Esophagus muscularis mucosa (tissue), 4 donors: ENCODE data around the gene PELI2. TPM values are rescaled to one million over a fixed set of nuclear protein-coding genes. Genes with fewer than 3 reads are reported as not detected.

Source experiments
- DNase-seq: peaks from one replicate; pipeline ENCODE4 v3.0.0-alpha.2; 2017; ENCODE audit errors: extremely low spot score
- H3K27ac ChIP-seq, 4 donors: fragments of 200-600 bp; sonication (generic); replicated peaks in 1 of 4; 1 replicate in 3 of 4; 2 replicates in 1 of 4; pipeline ENCODE4 v1.5.1; 2016 to 2019; ENCODE audit warnings: mild to moderate bottlenecking in 1 of 4
- H3K27me3 ChIP-seq, 4 donors: fragments of 200-600 bp; sonication (generic); one replicate each; pipeline versions ENCODE4 v1.5.1 to v1.6.0; 2016 to 2019
- H3K36me3 ChIP-seq, 4 donors: fragments of 200-600 bp; sonication (generic); one replicate each; pipeline ENCODE4 v1.5.1; 2016 to 2019
- H3K4me1 ChIP-seq, 4 donors: fragments of 200-600 bp; sonication (generic); one replicate each; pipeline ENCODE4 v1.5.1; 2016 to 2019
- H3K4me3 ChIP-seq, 4 donors: fragments of 200-600 bp; sonication (generic); 1 replicate in 2 of 4; 2 replicates in 2 of 4; pipeline ENCODE4 v1.5.1; 2016 to 2019; ENCODE audit warnings: mild to moderate bottlenecking in 4 of 4, moderate library complexity in 1 of 4
- H3K9me3 ChIP-seq, 4 donors: fragments of 200-600 bp; sonication (generic); 1 replicate in 3 of 4; 2 replicates in 1 of 4; pipeline ENCODE4 v1.5.1; 2016 to 2019
- CTCF ChIP-seq, 3 experiments: fragments of 200-600 bp in 2 of 3; fragments of 450-650 bp in 1 of 3; sonication (generic) in 2 of 3; IDR thresholded peaks; one replicate each; pipeline ENCODE4 v1.5.1; 2017 to 2019; ENCODE audit warnings: antibody characterized with exemption in 3 of 3, mild to moderate bottlenecking in 2 of 3, moderate library complexity in 1 of 3
- EP300 ChIP-seq: sonication (generic); formaldehyde crosslinking; IDR thresholded peaks from one replicate; pipeline ENCODE4 v1.6.1; 2017; ENCODE audit warnings: antibody characterized with exemption
- POLR2A ChIP-seq: fragments of 450-650 bp; IDR thresholded peaks from one replicate; pipeline ENCODE4 v1.6.1; 2017; ENCODE audit warnings: antibody characterized with exemption, moderate library complexity, mild to moderate bottlenecking, low read depth
- POLR2AphosphoS5 ChIP-seq, 2 donors: sonication (generic); formaldehyde crosslinking; IDR thresholded peaks; one replicate each; pipeline ENCODE4 v1.6.1; 2017; ENCODE audit warnings: antibody characterized with exemption in 2 of 2
- WGBS: methylation state at CpG from one replicate; pipeline ENCODE4 v1.1.5; 2018; 5-methylcytosine and 5-hydroxymethylcytosine counted together
- intact Hi-C: fragments of 100-400 bp; cut with DNase I; formaldehyde crosslinking; loops from one replicate; pipeline ENCODE4 v1.15.1; 2023
- total RNA-seq, 4 donors: library from RNA; depleted of rRNA; stranded (reverse); fragments of >200 nt; gene quantifications; one replicate each; pipeline versions ENCODE4 v1.1.0 to v1.2.1, GENCODE V29; 2016

PELI2 gene
- total RNA-seq, 4 donors from 2014 or later, result 10.6 to 16.3 (median 14.1) TPM

- Histone ChIP-seq H3K4me1 (peaks cover 5 to 58% (median 24%) of the 10 kb centered on the region in 4 donors), H3K27me3 (no peaks in the 10 kb centered on the region), H3K36me3 (no peaks in the 10 kb centered on the region), H3K4me3 (no peak overlapping the region), H3K27ac (no peak overlapping the region), H3K9me3 (no peaks in the 10 kb centered on the region)
- intact Hi-C loops, result no loop called here
- no peak for TF ChIP-seq CTCF (IDR thresholded peaks at IDR 0.05)
- TF ChIP-seq EP300, result no peak
- no peak for TF ChIP-seq POLR2AphosphoS5 (IDR thresholded peaks at IDR 0.05)
- TF ChIP-seq POLR2A, result no peak
- WGBS, result 82% methylated on average over 13 of the region's 14 CpGs
- no peak for DNase-seq
Measured at GRCh38 chr14:56131865-56132833, 13.9 kb downstream of the PELI2 start.

- no peak overlapping the region for H3K4me3 ChIP-seq
- peaks cover 5 to 58% (median 21%) of the 10 kb centered on the region in 4 donors for H3K4me1 ChIP-seq
- H3K36me3 ChIP-seq, result no peaks in the 10 kb centered on the region
- DNase-seq, result no peak
- TF ChIP-seq POLR2A (no peak), EP300 (no peak), CTCF (IDR thresholded peaks at IDR 0.05) (no peak), POLR2AphosphoS5 (IDR thresholded peaks at IDR 0.05) (no peak)
- H3K9me3 ChIP-seq, result no peaks in the 10 kb centered on the region
- no peaks in the 10 kb centered on the region for H3K27me3 ChIP-seq
- no peak overlapping the region for H3K27ac ChIP-seq
- intact Hi-C loops, result no loop called here
- WGBS, result 74% methylated on average over 4 of the region's 4 CpGs
Measured at GRCh38 chr14:56133547-56133946, 15.3 kb downstream of the PELI2 start.

- no peak overlapping the region for H3K4me3 ChIP-seq
- intact Hi-C loops, result no loop called here
- no peak for DNase-seq
- no peak for TF ChIP-seq EP300
- no peak for TF ChIP-seq CTCF (IDR thresholded peaks at IDR 0.05)
- no peak for TF ChIP-seq POLR2AphosphoS5 (IDR thresholded peaks at IDR 0.05)
- no peak for TF ChIP-seq POLR2A
- peaks cover 0 to 47% (median 11%) of the 10 kb centered on the region in 4 donors for H3K4me1 ChIP-seq
- no peaks in the 10 kb centered on the region for H3K36me3 ChIP-seq
- 80% methylated on average over 5 of the region's 5 CpGs for WGBS
- no peaks in the 10 kb centered on the region for H3K9me3 ChIP-seq
- H3K27me3 ChIP-seq, result no peaks in the 10 kb centered on the region
- no peak overlapping the region for H3K27ac ChIP-seq
Measured at GRCh38 chr14:56135001-56135400, 16.8 kb downstream of the PELI2 start.

GRCh38 chr14:56135668-56136067 is 17.5 kb downstream of the PELI2 start:
- H3K36me3 ChIP-seq, result no peaks in the 10 kb centered on the region
- no peak for DNase-seq
- H3K27ac ChIP-seq, result no peak overlapping the region
- TF ChIP-seq POLR2A (no peak), EP300 (no peak), POLR2AphosphoS5 (IDR thresholded peaks at IDR 0.05) (no peak), CTCF (IDR thresholded peaks at IDR 0.05) (no peak)
- H3K9me3 ChIP-seq, result no peaks in the 10 kb centered on the region
- intact Hi-C loops, result no loop called here
- 79% methylated on average over 1 of the region's 1 CpG for WGBS
- peaks cover 0 to 44% (median 8%) of the 10 kb centered on the region in 4 donors for H3K4me1 ChIP-seq
- H3K27me3 ChIP-seq, result no peaks in the 10 kb centered on the region
- no peak overlapping the region for H3K4me3 ChIP-seq
